ENCODE data around the gene BANK1. TPM values are rescaled to one million over a fixed set of nuclear protein-coding genes. Genes with fewer than 3 reads are reported as not detected.
A peak's percentile ranks its signal among the peaks of the same experiment; 100 is the strongest.

BANK1 gene
- total RNA-seq, 1 donor from 2014 or later = 0.24 TPM

- intact Hi-C loops (cut with DNase I) = no loop called here
- ATAC-seq (ENCODE audit: poor library complexity) = no peak
Observed at GRCh38 chr4:101987623-101988243, 197.2 kb downstream of the BANK1 start.

GRCh38 chr4:101989551-101989950 lies 199.0 kb downstream of the BANK1 start:
- ATAC-seq (ENCODE audit: poor library complexity) = no peak
- no peak for DNase-seq
- intact Hi-C loops (cut with DNase I) = no loop called here

More at GRCh38 chr4:101987623-101988243, 197.2 kb downstream of the BANK1 start:
- no peak for DNase-seq

GRCh38 chr4:101992446-101992845 lies 201.9 kb downstream of the BANK1 start:
- intact Hi-C loops (cut with DNase I) = no loop called here
- no peak for ATAC-seq (ENCODE audit: poor library complexity)
- DNase-seq = no peak

GRCh38 chr4:101993002-101993841 lies 202.7 kb downstream of the BANK1 start:
- DNase-seq = no peak
- ATAC-seq (ENCODE audit: poor library complexity) = peak; percentile 43
- intact Hi-C loops (cut with DNase I) = no loop called here

- intact Hi-C loops (cut with DNase I) = no loop called here
- no peak for DNase-seq
- peak; percentile 25 for ATAC-seq (ENCODE audit: poor library complexity)
Observed at GRCh38 chr4:101993842-101994775, 203.6 kb downstream of the BANK1 start.

DNA sequence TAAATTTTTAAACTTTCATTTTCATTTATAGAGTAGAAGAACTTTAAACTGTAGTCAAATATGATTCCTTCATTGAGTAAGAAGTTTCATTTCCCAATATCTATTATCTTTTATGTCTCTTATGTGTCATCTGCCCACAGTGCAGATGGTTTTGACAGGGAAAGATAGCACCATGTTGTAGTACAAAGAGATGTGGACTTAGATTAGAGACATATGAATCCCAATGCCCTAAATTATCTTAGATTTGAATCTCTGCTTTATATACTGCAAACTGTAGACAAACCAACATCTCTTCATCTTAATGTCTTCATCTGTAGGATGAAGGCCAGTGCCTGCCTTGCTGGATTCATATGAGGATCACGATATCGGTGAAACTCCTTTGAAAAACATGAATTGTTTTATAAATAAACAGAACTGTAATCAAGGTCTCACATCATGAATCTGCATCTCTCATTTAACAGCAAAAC lies 217.5 kb downstream of the BANK1 start:
- intact Hi-C loops (cut with DNase I) = no loop called here

GRCh38 chr4:102008711-102009110 lies 218.2 kb downstream of the BANK1 start:
- intact Hi-C loops (cut with DNase I) = no loop called here
- DNase-seq (no peak), ATAC-seq (ENCODE audit: poor library complexity) (no peak)

More for the DNA sequence above, 217.5 kb downstream of the BANK1 start:
- no peak for ATAC-seq (ENCODE audit: poor library complexity)
- DNase-seq = no peak

GRCh38 chr4:102022343-102022742 lies 231.8 kb downstream of the BANK1 start:
- intact Hi-C loops (cut with DNase I) = no loop called here
- ATAC-seq (ENCODE audit: poor library complexity) = no peak

GRCh38 chr4:102027961-102028360 lies 237.4 kb downstream of the BANK1 start:
- intact Hi-C loops (cut with DNase I) = no loop called here
- ATAC-seq (ENCODE audit: poor library complexity) (no peak), DNase-seq (no peak)

More at GRCh38 chr4:102022343-102022742, 231.8 kb downstream of the BANK1 start:
- no peak for DNase-seq

- intact Hi-C loops (cut with DNase I) = no loop called here
- ATAC-seq (ENCODE audit: poor library complexity) = no peak
- DNase-seq = no peak
Observed at GRCh38 chr4:102031406-102031805, 240.9 kb downstream of the BANK1 start.

GRCh38 chr4:102036016-102036415 lies 245.5 kb downstream of the BANK1 start:
- ATAC-seq (ENCODE audit: poor library complexity) (no peak), DNase-seq (no peak)
- intact Hi-C loops (cut with DNase I) = no loop called here

DNA sequence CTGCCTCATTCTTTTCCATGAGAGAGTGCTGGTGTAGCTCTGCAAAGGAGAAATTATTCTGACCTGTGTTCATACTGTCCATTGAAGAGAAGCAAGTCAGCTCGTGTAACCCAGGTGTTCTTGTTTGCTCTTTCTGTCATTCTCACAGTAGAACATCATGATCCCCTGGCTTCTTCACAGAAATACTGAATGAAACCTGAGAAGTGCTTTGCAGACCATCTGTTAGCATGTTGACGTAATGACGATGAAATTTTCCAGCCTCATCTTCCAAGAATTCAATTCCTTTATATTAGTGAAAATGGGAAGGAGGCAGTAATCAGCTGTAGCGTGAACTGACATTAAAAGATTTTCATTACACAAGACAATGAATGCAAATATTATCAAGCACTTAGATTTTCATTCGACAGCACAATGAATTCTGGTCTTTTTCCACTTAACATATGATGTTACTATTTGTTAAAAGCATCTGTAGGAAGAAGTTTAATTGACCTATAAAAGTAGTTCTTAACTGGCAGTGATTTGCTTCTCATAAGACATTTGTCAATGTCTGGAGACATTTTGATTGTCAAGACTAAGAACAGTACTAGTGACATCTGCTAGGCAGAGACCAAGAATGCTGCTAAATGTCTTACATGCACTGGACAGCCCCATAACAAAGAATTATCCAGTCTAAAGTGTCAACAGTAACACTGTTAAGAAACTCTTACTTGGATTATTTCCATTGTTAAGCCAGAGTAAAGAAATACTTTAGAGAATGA lies 246.3 kb downstream of the BANK1 start:
- no peak for ATAC-seq (ENCODE audit: poor library complexity)
- intact Hi-C loops (cut with DNase I) = no loop called here

DNA sequence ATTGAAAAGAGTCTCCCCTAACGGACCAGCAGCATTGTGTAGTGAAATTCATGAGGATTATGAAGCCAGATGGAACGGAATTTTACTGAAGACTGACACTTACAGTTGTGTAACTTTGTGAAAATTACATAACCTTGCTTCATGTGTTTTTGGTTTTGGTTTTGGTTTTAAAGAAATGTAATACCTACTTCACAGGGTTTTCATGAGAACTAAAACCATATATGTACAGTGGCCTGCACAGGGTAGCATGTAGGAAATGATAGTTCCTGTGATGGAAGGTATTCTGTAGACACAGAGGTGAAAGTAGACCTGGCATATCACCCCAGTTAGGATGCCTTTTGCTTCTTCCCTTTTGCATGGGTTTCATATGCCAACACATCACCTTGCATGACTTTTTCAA lies 247.0 kb downstream of the BANK1 start:
- no peak for ATAC-seq (ENCODE audit: poor library complexity)
- intact Hi-C loops (cut with DNase I) = no loop called here
- DNase-seq = no peak

More for the DNA sequence above, 246.3 kb downstream of the BANK1 start:
- no peak for DNase-seq

GRCh38 chr4:102042871-102043802 lies 252.6 kb downstream of the BANK1 start:
- DNase-seq (no peak), ATAC-seq (ENCODE audit: poor library complexity) (no peak)
- intact Hi-C loops (cut with DNase I) = no loop called here

- no peak for DNase-seq
- intact Hi-C loops (cut with DNase I) = no loop called here
- ATAC-seq (ENCODE audit: poor library complexity) = no peak
Observed at GRCh38 chr4:102047616-102048015, 257.1 kb downstream of the BANK1 start.

- intact Hi-C loops (cut with DNase I) = no loop called here
- no peak for DNase-seq
- ATAC-seq (ENCODE audit: poor library complexity) = no peak
Observed at GRCh38 chr4:102055805-102056204, 265.3 kb downstream of the BANK1 start.

- intact Hi-C loops (cut with DNase I) = no loop called here
- no peak for DNase-seq
- no peak for ATAC-seq (ENCODE audit: poor library complexity)
Observed at GRCh38 chr4:102057122-102057521, 266.6 kb downstream of the BANK1 start.

All from Right ventricle myocardium superior (tissue), 1 donor.